DMS153 treated with DMSO at 0.1 percent for 48 hours (cell line): ENCODE data around the gene SLC25A28.
A peak's percentile ranks its signal among the peaks of the same experiment; 100 is the strongest.

Experiments used
- DNase-seq: peaks from one replicate; lab custom pipeline; 2025; ENCODE audit not compliant: unreplicated experiment; lab: John Stamatoyannopoulos, UW

SLC25A28 gene, protein sequence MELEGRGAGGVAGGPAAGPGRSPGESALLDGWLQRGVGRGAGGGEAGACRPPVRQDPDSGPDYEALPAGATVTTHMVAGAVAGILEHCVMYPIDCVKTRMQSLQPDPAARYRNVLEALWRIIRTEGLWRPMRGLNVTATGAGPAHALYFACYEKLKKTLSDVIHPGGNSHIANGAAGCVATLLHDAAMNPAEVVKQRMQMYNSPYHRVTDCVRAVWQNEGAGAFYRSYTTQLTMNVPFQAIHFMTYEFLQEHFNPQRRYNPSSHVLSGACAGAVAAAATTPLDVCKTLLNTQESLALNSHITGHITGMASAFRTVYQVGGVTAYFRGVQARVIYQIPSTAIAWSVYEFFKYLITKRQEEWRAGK

DNA sequence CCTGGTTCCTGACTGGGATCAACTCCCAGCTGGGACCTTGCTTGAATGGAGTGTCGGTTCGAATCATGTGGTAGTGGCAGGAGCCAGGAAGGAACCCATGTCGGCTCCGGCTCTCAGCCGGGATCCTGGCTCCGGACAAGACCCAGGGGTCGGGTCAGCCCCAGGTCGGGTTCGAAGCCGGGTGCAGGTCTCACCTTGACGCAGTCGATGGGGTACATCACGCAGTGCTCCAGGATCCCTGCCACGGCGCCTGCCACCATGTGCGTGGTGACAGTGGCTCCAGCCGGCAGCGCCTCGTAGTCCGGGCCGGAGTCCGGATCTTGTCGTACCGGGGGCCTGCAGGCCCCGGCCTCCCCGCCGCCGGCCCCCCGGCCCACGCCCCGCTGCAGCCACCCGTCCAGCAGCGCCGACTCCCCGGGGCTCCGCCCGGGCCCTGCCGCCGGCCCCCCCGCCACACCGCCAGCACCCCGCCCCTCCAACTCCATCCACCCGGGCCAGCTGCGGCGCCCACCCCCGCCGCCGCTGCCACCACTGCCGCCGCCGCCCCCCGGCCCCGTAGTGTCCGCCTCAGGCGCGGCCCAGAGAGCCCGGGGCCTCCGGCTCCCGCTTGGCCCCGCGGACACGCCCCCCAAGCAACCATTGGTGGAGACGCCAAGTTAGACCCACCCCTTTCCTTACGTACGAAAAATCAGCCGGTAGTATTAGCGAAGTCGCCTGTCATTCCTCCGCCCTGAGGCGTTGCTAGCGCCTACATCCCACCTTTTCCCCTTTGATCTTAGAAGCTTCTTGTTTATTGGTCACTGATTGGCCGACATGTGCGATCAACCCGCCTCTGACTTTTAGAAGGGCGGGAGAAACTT is at the start of gene SLC25A28:
Gene SLC25A28 (minus strand): TSS at position 589 of the 860 bp plus-strand sequence. CDS start 104 bp downstream, at position 485.
- DNase-seq = peak; percentile 98

DNA sequence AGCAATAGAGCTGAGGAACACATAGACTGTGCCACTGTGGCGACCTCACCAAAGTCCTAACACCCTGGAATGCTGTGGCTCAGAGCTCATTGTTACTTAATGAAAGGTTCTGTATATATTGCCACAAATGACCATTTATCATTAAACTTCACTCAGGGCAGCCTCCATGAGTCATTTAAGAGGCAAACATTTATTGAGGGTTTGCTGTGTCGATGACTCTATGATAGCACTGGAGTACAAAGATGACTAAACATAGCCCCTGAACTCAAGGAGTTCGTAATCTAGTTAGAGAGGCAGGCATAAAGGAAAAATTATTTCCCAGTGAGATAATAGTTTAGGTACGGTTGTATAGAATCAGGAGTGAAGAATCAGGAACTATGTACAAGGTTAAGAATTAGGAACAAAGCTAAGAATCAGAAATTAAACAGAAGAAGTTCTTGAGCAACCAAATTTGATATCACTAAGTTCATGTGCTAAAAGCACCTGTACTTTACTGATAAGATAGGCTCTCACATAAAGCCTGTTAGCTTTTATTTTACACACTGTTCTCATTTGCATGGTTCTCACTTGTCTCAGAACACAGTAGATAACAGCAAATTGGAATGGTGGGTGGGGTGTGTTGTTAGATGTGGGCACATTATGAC is 47.0 kb upstream of the SLC25A28 start:
- DNase-seq = no peak

DNA sequence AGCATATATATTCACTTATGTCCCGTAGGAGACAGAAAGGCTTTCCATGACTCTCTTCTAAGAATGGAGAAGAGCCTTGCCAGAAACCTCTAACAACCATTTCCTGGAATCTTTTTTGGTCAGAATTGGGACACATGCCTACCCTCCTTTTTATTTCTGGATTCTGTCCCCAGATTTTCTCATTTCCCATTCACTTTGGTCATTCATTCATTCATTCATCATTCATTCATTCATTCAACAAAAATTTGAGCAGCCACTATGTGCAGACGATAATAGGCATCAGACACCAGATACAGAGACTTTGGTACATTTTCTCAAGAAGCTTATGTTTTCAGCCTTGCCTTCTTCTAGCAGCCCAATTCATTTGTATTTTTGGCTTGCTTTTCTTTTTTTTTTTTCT is 45.1 kb upstream of the SLC25A28 start:
- no peak for DNase-seq

DNA sequence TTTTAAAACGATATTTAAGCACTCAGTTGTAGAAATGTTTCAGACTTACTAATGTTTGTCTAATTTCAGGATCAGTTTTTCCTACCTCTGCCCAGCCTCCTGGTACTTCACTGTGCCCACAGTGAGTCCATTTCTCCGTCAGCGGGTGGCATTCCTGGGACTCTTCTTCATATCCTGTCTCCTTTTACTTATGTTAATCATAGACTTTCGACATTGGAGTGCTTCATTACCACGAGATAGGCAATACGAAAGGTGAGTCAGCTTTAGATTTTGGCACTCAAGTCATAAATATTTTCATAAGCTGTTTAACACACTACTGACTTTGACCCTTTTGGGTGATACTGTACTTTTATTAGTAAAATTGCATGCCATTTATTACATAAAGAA is 41.1 kb upstream of the SLC25A28 start:
- DNase-seq = no peak

DNA sequence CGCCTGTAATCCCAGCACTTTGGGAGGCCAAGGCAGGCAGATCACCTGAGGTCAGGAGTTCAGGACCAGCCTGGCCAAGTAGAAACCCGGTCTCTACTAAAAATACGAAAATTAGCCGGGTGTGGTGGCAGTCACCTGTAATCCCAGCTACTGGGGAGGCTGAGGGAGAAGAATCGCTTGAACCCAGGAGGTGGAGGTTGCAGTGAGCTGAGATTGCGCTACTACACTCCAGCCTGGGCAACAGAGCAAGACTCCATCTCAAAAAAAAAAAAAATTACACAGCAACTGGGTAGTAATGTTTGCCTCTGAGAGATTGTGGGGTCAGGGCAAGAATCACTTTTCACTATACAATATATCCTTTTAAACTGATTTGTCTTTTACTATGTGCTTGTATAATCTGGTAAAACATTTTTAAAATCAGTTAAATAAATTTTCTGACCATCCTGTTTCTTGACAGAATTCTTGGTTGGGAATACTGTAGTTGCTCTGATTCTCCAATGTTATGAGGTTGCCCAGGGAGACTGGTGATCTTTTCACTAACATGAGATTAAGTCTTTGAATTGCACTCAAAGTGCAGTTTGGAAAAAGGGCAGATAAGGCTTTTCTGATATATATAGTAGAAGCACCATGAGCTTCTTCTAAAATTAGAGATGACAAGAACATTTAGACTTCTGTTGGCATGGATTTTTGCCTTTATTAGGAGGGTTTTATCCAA is 40.6 kb upstream of the SLC25A28 start:
- no peak for DNase-seq

DNA sequence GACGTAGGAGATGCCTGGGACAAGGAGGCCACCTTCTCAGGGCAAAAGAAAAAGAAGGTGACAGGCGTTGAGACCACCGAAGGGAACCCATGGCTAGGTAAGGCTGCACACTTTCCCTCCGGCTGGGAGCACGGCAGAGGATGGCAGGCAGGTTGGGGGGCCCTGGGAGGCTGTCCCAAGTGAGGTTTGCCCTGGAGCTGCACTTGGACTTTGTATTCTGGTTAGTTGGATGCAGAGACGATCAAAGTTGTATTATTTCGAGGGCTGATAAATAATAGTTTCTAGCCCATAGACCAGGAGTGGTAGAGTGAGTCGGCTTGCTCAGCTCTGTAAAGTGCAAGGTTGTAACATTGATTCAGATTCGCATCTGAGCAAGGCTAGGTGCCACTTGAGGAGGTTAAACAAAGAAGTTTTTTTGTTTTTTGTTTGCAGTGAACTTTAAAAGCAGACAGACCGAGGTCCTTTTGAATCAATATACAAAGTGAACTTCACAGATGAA is 39.7 kb upstream of the SLC25A28 start:
- no peak for DNase-seq

DNA sequence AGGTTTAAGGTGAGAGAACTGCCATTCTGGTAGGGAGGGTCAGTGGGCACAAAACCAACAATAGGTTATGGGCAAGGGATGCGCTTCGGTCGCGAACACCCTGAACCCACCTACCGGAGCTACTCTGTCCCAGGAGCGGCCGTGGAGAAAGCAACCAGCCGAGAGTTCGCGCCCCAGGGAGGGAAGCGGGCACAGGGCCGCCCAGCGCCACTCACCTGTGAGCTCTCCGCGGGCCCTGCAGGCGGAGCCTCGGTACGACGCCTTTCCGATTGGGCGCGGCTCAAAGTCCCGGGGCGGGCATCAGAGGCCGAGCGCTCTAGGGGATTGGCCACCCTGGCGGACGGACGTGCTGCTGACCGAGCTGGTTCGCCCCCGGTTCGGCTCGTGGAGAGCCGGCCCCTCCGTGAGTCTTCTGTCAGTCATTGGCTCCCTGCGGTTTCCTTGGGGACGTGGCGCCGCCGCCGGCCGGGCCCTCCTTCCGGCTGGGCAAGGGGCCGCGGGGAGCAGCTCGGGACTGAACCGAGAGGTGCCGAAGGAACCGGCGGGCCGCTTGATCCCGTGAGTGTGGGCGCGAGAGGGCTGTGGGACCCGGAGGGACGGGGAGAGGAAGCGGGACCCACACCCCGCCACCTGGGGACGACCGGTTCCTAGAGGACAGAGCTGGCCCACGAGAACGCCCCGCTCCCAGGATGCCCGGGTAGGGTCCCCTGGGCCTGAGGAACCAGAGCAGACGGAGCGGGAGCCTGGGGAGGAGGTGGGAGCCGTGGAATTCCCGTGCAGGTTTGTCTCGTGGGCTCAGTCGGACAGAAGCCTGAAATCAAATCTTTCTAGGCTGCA is 39.0 kb upstream of the SLC25A28 start, which contains the start of gene ENTPD7:
Gene ENTPD7 (plus strand): TSS at position 479 of the 837 bp plus-strand sequence. CDS start 448 bp downstream, outside the sequence.
- peak; percentile 94 for DNase-seq

DNA sequence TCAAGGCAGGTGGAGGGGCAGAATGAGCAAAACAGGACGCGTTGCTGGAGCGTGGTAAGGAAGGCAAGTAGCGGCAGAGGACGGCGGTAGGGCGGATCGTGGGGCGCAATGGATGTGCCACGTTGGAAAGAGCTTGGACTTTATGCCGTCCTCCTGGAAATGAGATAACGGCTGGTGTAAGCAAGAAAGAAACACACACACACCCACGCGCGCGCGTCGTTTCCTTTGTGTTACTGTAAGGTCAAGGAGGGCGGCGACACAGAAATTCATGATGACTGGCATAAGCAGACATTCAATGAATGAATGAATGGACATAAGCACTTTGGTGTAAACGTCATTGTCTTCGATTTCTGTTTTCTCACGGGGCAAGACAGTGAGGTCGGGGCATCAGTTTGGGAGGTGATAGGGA is 38.4 kb upstream of the SLC25A28 start:
- DNase-seq = no peak

DNA sequence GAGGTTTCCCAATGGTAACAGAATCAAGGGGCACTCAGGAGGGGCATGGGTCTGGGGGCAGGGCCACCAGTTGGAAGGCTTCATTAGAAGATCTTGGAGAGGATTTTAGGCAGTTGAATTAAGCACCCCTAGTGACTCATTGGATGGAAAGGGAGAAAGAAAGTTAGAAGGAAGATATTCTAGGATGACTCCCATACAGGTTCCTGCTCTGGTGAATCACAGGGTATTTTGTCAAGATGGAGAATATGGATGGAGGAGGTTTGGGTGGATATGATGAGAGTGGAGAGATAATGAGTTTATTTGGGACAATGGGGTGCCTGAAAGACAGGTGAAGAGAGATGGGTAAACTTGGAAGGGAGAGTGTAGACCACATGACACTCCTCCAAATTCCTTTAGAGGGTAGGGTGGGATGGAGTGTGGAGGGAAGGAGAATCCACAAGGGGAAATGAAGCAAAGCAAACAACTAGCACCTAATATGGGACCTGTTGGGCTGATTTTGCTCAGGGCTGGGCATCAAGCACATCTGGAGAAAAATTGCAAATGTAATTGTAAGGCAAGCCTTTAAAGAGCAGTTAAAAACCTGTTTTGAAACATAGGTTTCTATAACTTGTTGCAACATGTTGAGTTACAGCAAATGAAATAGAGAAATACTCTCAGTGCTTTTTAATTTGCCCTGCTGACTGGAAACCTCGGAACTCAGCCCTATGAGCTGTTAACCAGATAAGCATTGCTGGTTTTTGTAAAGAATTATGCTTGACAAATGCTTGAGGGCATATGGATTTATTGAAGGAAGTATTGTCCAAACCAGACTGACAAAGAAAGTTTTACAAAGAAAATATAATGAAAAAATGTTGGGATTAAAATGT is 36.2 kb upstream of the SLC25A28 start:
- no peak for DNase-seq

DNA sequence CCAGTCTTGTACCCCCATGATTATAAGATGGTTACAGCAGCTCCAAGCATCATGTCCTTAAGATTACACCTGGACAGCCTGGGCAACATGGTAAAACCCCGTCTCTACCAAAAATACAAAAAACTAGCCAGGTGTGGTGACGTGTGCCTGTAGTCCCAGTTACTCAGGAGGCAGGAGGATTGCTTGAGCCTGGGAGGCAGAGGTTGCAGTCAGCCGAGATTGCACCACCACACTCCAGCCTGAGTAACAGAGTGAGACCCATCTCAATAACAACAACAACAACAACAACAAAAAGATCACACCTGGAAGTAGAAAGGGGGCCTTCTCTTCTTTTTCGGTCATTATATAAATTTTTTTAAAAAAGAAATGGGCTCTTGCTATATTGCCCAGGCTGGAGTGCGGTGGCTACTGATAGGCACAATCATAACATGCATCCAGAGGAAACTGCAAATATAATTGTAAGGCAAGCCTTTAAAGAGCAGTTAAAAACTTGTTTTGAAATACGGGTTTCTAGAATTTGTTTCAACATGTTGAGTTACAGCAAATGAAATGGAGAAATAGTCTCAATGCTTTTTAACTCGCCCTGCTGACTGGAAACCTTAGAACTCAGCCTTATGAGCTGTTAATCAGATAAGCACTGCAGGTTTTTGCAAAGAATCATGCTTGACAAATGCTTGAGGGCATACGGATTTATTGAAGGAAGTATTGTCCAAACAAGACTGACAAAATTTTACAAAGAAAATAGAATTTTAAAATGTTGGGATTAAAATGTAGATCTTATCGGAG is 34.3 kb upstream of the SLC25A28 start:
- DNase-seq = no peak

DNA sequence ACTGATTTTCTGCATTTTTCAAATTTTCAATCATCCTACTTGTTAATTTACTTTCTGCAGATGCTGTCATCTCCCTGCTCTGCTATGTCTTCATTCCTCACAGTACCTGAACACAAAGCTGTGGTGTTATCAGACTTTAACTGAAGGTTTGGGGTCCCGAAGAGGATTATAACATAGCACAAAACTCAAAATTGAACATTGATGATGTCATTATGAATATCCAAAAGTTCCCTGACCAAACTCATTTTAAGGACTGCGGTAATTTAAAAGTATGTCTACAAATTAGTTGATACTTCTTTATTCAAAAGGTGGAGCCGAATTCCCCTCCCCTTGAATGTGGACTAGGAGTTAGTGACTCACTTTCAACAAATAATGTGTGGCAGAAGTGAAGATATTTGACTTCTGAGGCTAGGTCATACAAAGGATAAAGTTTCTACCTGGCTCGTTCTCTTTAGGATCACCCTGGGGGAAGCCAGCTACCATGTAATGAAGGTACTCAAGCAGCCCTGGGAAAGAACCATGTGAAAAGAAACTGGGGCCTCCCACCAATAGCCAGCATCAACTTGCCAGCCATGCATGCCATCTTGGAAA is 32.7 kb upstream of the SLC25A28 start:
- no peak for DNase-seq

DNA sequence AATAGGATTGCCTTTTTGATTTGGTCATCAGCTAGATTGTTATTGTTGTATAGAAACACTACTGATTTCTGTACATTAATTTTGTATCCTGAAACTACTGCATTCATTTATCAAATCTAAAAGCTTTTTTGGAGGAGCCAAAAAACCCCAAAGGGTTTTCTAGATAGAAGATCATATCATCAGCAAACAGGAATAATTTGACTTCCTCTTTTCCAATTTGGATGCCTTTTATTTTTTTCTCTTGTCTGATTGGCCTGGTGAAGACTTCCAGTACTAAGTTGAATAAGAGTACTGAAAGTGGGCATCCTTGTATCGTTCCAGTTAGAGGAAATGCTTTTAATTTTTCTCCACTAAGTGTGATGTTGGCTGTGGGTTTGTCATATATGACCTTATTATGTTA is 28.5 kb upstream of the SLC25A28 start:
- no peak for DNase-seq

DNA sequence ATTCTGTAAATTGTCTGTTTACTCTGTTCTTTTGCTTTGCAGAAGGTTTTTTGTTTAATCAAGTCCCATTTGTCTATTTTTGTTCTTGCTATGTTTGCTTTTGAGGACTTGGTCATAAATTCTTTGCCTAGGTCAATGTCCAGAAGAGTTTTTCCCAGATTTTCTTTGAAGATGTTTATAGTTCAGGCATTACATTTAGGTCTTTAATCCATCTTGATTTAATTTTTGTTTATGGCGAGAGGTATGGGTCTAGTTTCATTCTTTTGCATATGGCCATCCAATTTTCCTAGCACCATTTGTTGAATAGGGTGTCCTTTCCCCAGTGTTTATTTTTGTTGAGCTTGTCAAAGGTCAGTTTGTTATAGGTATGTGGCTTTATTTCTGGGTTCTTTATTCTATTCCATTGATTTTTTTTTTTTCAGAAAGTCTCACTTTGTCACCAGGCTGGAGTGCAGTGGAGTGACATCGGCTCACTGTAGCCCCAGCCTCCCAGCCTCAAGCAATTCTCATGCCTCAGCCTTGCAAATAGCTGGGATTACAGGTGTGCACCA is 27.4 kb upstream of the SLC25A28 start:
- DNase-seq = no peak

DNA sequence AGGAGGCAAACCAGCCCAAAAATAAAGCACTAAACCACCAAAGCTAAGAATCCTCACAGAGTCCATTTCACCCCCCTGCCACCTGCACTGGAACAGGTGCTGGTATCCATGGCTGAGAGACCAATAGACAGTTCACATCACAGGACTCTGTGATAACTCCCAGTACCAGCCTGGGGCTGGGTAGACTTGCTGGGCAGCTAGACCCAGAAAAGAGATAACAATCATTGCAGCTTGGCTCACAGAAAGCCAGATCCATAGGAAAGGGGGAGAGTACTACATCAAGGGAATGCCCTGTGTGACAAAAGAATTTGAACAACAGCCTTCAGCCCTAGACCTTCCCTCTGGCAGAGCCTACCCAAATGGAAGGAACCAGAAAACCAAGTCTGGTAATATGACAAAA is 13.6 kb upstream of the SLC25A28 start:
- DNase-seq = no peak

DNA sequence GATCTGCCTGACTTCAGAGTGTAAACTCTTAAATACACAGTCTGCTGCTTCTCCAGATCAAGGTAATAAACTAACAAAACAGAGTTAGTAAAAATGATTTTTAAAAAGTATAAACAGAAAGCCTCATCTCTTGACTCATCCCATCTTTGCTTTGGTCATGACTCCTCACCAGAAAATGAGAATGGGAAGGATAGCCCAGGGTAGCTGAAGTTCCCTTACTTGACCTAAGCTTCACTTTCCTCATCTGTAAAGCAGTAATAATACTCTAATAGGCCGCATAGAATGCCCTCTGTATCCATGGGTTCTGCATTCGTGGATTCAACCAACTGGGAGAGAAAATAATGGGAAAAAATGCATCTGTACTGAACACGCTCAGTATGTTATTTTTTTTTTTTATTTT is 11.3 kb upstream of the SLC25A28 start:
- DNase-seq = no peak

DNA sequence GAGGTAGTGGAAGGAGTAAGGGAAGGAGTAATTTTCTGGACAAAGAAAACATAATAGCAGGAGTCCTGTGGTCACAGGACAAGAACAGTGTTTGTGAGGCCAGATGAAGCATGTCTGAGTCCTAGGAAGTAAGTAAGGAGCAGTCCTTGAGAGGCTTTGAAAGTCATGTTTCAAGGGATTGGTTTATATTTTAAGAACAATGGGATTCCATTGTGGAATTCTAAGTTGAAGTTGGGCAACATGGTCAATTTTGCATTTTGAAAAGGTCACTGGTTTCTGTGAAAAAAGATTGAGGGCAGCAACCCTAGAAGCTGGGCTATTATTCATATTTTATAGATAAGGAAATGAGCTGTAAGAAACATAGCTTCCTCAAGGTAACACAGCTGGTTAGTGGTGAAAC is 10.8 kb upstream of the SLC25A28 start:
- DNase-seq = no peak

DNA sequence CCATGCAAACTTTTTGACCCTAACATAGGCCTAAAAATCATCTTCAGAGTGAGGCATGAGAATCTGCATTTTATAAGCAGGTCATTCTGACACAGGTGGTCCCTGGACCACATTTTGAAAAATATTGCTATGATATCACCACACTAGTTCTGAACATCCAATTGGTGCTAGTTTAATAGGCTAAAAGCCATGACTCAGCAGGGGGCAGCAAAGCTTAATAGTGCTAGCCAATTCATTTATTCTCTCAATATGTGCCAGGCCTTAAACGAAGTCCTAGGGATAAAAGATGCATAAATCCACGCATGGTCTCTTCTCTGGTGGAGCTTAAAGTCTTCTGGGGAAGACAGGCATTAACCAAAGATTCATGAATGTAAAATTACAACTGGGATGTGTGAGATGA is 10.2 kb upstream of the SLC25A28 start:
- DNase-seq = no peak

DNA sequence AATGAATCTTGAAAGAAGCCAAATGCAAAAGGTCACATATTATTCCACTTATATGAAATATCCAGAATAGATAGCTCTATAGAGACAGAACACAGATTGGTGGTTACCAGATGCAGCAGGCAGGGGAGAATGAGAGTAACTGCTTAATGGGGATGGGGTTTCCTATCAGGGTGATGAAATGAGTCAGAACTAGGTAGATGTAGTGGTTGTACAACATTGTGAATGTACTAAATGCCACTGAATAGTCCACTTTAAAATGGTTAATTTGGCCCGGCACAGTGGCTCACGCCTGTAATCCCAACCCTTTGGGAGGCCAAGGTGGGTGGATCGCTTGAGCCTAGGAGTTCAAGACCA is 9.4 kb upstream of the SLC25A28 start:
- no peak for DNase-seq
